Measurements from ENCODE around the gene CYB561. TPM values are rescaled to one million over a fixed set of nuclear protein-coding genes. Genes with fewer than 3 reads are reported as not detected.

The CYB561 gene
- total and polyA plus RNA-seq, 10 of the 15 experiments (the other 5 are each of a cell fraction or from before 2014, with no cell fraction given), result 0.52 to 6.9 (median 2.5) TPM

DNA sequence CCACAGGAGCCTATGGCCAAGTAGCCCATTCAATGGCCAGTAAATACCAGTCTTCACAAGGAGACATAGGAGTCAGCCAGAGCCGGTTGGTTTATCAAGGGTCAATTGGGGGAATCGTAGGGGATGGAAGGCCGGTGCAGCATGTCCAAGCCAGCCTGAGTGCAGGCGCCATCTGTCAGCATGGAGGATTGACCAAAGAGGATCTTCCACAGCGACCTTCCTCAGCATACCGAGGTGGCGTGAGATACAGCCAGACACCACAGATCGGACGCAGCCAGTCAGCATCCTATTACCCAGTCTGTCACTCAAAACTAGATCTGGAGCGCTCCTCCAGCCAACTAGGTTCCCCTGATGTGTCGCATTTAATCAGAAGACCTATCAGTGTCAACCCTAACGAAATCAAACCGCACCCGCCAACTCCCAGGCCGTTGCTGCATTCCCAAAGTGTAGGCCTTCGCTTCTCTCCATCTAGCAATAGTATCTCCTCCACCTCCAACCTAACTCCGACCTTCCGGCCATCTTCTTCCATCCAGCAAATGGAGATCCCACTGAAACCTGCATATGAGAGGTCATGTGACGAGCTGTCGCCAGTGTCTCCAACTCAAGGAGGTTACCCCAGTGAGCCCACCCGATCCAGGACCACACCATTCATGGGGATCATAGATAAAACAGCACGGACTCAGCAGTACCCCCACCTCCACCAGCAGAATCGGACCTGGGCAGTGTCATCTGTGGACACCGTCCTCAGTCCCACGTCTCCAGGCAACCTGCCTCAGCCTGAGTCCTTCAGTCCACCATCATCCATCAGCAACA, 25.0 kb downstream of the CYB561 start:
- H3K4me2 ChIP-seq (ENCODE audit: control insufficient read depth, insufficient read depth), result no peak overlapping the region
- H3K9ac ChIP-seq (ENCODE audit: control insufficient read depth, insufficient read depth, low read length), result no peak overlapping the region
- SMC1A ChIA-PET (ENCODE audit: uncharacterized antibody, unreplicated experiment), result no interaction called here
- peaks cover 0 to 4% of the 10 kb centered on the region in 2 experiments; a peak in 1 of 4 replicates for H3K27me3 ChIP-seq (replicated peaks in 1 of 2; ENCODE audit: control insufficient read depth in 2 of 2, insufficient read depth in 2 of 2, low read length in 1 of 2)
- no peaks in the 10 kb centered on the region for H3K4me1 ChIP-seq (ENCODE audit: control insufficient read depth, insufficient read depth, low read length)
- no peak for ATAC-seq
- H4K20me1 ChIP-seq (ENCODE audit: control insufficient read depth, insufficient read depth), result no peaks in the 10 kb centered on the region
- RAD21 ChIA-PET (ENCODE audit: unreplicated experiment), result no interaction called here
- BruUV-seq (replicated peaks), result no TSS peak
- POLR2A ChIA-PET, result no interaction called here
- H3K9me3 ChIP-seq (replicated peaks; ENCODE audit: control insufficient read depth, insufficient read depth, low read length), result no peaks in the 10 kb centered on the region
- FAIRE-seq, result no peak
- H2AFZ ChIP-seq (ENCODE audit: control insufficient read depth, low read depth, low read length), result no peak overlapping the region
- no peak overlapping the region for H3K27ac ChIP-seq (ENCODE audit: control insufficient read depth, insufficient read depth)
- CTCF ChIA-PET, result no interaction called here
- no peaks in the 10 kb centered on the region for H3K36me3 ChIP-seq (ENCODE audit: control insufficient read depth in 2 of 2, insufficient read depth in 2 of 2, low read length in 1 of 2)
- H3K79me2 ChIP-seq (ENCODE audit: control insufficient read depth, insufficient read depth, low read length), result no peaks in the 10 kb centered on the region
- TF ChIP-seq MXI1 (IDR thresholded peaks at IDR 0.05; ENCODE audit: low read depth, low read length) (no peak), CHD2 (IDR thresholded peaks at IDR 0.05; ENCODE audit: borderline replicate concordance, low read depth, low read length) (no peak), MEF2B (IDR thresholded peaks at IDR 0.05; ENCODE audit: partially characterized antibody, poor library complexity, severe bottlenecking) (no peak), JUNB (IDR thresholded peaks at IDR 0.05) (no peak), NFXL1 (IDR thresholded peaks at IDR 0.05; ENCODE audit: borderline replicate concordance) (no peak), KAT2A (conservative IDR thresholded peaks at IDR 0.05; ENCODE audit: control insufficient read depth, low read depth, low read length) (no peak), SMAD1 (IDR thresholded peaks at IDR 0.05; ENCODE audit: low read depth, partially characterized antibody) (no peak)
- TF ChIP-seq, protein P1, sequence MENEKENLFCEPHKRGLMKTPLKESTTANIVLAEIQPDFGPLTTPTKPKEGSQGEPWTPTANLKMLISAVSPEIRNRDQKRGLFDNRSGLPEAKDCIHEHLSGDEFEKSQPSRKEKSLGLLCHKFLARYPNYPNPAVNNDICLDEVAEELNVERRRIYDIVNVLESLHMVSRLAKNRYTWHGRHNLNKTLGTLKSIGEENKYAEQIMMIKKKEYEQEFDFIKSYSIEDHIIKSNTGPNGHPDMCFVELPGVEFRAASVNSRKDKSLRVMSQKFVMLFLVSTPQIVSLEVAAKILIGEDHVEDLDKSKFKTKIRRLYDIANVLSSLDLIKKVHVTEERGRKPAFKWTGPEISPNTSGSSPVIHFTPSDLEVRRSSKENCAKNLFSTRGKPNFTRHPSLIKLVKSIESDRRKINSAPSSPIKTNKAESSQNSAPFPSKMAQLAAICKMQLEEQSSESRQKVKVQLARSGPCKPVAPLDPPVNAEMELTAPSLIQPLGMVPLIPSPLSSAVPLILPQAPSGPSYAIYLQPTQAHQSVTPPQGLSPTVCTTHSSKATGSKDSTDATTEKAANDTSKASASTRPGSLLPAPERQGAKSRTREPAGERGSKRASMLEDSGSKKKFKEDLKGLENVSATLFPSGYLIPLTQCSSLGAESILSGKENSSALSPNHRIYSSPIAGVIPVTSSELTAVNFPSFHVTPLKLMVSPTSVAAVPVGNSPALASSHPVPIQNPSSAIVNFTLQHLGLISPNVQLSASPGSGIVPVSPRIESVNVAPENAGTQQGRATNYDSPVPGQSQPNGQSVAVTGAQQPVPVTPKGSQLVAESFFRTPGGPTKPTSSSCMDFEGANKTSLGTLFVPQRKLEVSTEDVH (IDR thresholded peaks at IDR 0.05; ENCODE audit: low read depth, partially characterized antibody), result no peak
- TF ChIP-seq, protein P2, sequence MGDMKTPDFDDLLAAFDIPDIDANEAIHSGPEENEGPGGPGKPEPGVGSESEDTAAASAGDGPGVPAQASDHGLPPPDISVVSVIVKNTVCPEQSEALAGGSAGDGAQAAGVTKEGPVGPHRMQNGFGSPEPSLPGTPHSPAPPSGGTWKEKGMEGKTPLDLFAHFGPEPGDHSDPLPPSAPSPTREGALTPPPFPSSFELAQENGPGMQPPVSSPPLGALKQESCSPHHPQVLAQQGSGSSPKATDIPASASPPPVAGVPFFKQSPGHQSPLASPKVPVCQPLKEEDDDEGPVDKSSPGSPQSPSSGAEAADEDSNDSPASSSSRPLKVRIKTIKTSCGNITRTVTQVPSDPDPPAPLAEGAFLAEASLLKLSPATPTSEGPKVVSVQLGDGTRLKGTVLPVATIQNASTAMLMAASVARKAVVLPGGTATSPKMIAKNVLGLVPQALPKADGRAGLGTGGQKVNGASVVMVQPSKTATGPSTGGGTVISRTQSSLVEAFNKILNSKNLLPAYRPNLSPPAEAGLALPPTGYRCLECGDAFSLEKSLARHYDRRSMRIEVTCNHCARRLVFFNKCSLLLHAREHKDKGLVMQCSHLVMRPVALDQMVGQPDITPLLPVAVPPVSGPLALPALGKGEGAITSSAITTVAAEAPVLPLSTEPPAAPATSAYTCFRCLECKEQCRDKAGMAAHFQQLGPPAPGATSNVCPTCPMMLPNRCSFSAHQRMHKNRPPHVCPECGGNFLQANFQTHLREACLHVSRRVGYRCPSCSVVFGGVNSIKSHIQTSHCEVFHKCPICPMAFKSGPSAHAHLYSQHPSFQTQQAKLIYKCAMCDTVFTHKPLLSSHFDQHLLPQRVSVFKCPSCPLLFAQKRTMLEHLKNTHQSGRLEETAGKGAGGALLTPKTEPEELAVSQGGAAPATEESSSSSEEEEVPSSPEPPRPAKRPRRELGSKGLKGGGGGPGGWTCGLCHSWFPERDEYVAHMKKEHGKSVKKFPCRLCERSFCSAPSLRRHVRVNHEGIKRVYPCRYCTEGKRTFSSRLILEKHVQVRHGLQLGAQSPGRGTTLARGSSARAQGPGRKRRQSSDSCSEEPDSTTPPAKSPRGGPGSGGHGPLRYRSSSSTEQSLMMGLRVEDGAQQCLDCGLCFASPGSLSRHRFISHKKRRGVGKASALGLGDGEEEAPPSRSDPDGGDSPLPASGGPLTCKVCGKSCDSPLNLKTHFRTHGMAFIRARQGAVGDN (IDR thresholded peaks at IDR 0.05), result no peak
- TF ChIP-seq, protein P3, sequence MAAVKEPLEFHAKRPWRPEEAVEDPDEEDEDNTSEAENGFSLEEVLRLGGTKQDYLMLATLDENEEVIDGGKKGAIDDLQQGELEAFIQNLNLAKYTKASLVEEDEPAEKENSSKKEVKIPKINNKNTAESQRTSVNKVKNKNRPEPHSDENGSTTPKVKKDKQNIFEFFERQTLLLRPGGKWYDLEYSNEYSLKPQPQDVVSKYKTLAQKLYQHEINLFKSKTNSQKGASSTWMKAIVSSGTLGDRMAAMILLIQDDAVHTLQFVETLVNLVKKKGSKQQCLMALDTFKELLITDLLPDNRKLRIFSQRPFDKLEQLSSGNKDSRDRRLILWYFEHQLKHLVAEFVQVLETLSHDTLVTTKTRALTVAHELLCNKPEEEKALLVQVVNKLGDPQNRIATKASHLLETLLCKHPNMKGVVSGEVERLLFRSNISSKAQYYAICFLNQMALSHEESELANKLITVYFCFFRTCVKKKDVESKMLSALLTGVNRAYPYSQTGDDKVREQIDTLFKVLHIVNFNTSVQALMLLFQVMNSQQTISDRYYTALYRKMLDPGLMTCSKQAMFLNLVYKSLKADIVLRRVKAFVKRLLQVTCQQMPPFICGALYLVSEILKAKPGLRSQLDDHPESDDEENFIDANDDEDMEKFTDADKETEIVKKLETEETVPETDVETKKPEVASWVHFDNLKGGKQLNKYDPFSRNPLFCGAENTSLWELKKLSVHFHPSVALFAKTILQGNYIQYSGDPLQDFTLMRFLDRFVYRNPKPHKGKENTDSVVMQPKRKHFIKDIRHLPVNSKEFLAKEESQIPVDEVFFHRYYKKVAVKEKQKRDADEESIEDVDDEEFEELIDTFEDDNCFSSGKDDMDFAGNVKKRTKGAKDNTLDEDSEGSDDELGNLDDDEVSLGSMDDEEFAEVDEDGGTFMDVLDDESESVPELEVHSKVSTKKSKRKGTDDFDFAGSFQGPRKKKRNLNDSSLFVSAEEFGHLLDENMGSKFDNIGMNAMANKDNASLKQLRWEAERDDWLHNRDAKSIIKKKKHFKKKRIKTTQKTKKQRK (IDR thresholded peaks at IDR 0.05; ENCODE audit: low read depth, low read length), result no peak
- H3K4me3 ChIP-seq, result no peak overlapping the region
- WGBS (ENCODE audit: insufficient coverage, insufficient replicate concordance, low lambda C conversion rate, missing lambda C conversion rate), result 54% methylated on average over 25 of the region's 25 CpGs
- DNase-seq (ENCODE audit: low read depth, low spot score), result no peak
- in situ Hi-C loops (cut with MboI), result loop anchor here (5.0 kb wide), 2 partner anchors 56 to 191 kb away; partner anchors contain the start of gene ACE
- intact Hi-C loops (cut with micrococcal nuclease; ENCODE audit: unreplicated experiment), result loop anchor here (10.0 kb wide), 1 partner anchor 274 kb away; no protein-coding TSS in a partner anchor

Data from GM12878 (cell line).